ENCODE data around the gene ITGAV.

Gene ITGAV

DNA sequence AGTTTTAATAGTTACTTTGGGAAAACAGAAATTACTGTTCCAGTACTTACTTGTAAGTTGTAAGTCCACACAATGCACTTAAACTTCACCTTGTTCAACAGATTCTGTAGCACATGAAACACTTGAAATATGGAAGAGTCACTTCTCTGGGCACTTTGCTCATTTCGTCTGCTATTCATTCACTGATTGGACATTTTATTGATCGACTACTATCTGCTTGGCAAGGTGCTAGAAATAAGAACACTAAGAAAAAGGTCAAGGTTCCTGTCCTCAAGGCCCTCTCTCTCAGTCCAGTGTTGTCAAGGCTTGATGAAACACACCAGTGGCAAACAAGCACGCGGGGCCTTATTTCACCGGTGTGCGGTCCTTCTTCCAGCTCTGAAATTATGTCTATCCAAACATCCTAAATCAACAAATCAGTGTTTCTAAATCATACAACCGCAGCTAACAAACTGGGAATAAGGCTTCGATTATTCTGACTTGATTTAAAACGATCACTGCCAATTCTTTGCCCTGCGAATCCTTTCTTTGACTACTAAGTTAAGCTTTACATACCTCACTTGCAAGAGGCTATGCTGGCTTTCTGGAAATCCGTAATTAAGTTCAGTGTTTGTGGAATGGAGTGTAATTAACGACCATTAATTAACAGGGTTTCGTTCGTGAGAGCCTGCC is 780 bp upstream of the ITGAV start:
- peak overlapping the region; percentile 93 for H3K27ac ChIP-seq (ENCODE audit: extremely low read depth, low read depth, low read length)
- TF ChIP-seq, protein P1, sequence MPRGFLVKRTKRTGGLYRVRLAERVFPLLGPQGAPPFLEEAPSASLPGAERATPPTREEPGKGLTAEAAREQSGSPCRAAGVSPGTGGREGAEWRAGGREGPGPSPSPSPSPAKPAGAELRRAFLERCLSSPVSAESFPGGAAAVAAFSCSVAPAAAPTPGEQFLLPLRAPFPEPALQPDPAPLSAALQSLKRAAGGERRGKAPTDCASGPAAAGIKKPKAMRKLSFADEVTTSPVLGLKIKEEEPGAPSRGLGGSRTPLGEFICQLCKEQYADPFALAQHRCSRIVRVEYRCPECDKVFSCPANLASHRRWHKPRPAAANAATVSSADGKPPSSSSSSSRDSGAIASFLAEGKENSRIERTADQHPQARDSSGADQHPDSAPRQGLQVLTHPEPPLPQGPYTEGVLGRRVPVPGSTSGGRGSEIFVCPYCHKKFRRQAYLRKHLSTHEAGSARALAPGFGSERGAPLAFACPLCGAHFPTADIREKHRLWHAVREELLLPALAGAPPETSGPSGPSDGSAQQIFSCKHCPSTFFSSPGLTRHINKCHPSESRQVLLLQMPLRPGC (tag by site-specific recombination; IDR thresholded peaks at IDR 0.05) = no peak
- TF ChIP-seq ZSCAN23 (tag by site-specific recombination; IDR thresholded peaks at IDR 0.05) = no peak
- TF ChIP-seq, protein P2, sequence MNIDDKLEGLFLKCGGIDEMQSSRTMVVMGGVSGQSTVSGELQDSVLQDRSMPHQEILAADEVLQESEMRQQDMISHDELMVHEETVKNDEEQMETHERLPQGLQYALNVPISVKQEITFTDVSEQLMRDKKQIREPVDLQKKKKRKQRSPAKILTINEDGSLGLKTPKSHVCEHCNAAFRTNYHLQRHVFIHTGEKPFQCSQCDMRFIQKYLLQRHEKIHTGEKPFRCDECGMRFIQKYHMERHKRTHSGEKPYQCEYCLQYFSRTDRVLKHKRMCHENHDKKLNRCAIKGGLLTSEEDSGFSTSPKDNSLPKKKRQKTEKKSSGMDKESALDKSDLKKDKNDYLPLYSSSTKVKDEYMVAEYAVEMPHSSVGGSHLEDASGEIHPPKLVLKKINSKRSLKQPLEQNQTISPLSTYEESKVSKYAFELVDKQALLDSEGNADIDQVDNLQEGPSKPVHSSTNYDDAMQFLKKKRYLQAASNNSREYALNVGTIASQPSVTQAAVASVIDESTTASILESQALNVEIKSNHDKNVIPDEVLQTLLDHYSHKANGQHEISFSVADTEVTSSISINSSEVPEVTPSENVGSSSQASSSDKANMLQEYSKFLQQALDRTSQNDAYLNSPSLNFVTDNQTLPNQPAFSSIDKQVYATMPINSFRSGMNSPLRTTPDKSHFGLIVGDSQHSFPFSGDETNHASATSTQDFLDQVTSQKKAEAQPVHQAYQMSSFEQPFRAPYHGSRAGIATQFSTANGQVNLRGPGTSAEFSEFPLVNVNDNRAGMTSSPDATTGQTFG (tag by site-specific recombination; IDR thresholded peaks at IDR 0.05; ENCODE audit: borderline replicate concordance) = no peak
- TF ChIP-seq ZNF37A (tag by site-specific recombination; IDR thresholded peaks at IDR 0.05) = no peak
- no peak for TF ChIP-seq ZNF785 (tag by site-specific recombination; IDR thresholded peaks at IDR 0.05)
- TF ChIP-seq, protein P3, sequence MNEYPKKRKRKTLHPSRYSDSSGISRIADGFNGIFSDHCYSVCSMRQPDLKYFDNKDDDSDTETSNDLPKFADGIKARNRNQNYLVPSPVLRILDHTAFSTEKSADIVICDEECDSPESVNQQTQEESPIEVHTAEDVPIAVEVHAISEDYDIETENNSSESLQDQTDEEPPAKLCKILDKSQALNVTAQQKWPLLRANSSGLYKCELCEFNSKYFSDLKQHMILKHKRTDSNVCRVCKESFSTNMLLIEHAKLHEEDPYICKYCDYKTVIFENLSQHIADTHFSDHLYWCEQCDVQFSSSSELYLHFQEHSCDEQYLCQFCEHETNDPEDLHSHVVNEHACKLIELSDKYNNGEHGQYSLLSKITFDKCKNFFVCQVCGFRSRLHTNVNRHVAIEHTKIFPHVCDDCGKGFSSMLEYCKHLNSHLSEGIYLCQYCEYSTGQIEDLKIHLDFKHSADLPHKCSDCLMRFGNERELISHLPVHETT (tag by site-specific recombination; IDR thresholded peaks at IDR 0.05) = no peak
- TF ChIP-seq ZBTB17 (tag by site-specific recombination; IDR thresholded peaks at IDR 0.05) = peak; percentile 94
- no peak for TF ChIP-seq ZNF24 (tag by site-specific recombination; IDR thresholded peaks at IDR 0.05)
- TF ChIP-seq, protein P4, sequence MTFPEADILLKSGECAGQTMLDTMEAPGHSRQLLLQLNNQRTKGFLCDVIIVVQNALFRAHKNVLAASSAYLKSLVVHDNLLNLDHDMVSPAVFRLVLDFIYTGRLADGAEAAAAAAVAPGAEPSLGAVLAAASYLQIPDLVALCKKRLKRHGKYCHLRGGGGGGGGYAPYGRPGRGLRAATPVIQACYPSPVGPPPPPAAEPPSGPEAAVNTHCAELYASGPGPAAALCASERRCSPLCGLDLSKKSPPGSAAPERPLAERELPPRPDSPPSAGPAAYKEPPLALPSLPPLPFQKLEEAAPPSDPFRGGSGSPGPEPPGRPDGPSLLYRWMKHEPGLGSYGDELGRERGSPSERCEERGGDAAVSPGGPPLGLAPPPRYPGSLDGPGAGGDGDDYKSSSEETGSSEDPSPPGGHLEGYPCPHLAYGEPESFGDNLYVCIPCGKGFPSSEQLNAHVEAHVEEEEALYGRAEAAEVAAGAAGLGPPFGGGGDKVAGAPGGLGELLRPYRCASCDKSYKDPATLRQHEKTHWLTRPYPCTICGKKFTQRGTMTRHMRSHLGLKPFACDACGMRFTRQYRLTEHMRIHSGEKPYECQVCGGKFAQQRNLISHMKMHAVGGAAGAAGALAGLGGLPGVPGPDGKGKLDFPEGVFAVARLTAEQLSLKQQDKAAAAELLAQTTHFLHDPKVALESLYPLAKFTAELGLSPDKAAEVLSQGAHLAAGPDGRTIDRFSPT (tag by site-specific recombination; IDR thresholded peaks at IDR 0.05) = no peak
- ChIA-PET POLR2A (interaction anchor here (0.6 to 2.8 kb wide), 22 partner anchors 10 to 168 kb away, joined by 3 to 40 read pairs (median 6); partner anchors contain the start of gene ZC3H15), CTCF (interaction anchor here (1.0 to 1.4 kb wide), 5 partner anchors 14 to 85 kb away, joined by 3 to 4 read pairs (median 3); no protein-coding TSS in a partner anchor)
- H3K4me1 ChIP-seq (ENCODE audit: control insufficient read depth, insufficient read depth, low read length) = 0 out of 2 replicates have a peak, but pooled peaks cover 2% of the 10 kb centered on the region
- no peaks in the 10 kb centered on the region for H3K36me3 ChIP-seq (ENCODE audit: control insufficient read depth in 2 of 2, insufficient read depth in 1 of 2, low read length in 2 of 2)
- peak overlapping the region; percentile 68 for H3K4me3 ChIP-seq (ENCODE audit: low read depth, low read length)
- no peaks in the 10 kb centered on the region for H3K9me3 ChIP-seq (ENCODE audit: control insufficient read depth, insufficient read depth, low read depth, low read length)

DNA sequence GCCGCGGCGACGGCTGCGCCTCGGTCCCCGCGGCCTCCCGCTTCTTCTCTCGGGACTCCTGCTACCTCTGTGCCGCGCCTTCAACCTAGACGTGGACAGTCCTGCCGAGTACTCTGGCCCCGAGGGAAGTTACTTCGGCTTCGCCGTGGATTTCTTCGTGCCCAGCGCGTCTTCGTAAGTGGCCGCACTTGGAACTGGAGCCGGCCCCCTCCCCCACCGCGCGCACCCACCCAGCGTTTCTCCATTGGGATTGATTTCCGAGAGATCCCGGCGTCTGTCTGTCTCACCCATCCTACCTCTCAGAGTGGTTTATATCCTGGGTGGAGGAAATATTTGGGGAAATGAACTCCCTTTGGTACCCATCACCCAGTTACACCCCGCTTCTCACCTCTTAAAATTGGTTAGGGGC is 498 bp downstream of the ITGAV start:
- POLR2A ChIA-PET = interaction anchor here (0.6 to 2.8 kb wide), 20 partner anchors 9 to 108 kb away, joined by 3 to 40 read pairs (median 6); partner anchors contain the start of gene ZC3H15
- H3K4me3 ChIP-seq (ENCODE audit: low read depth, low read length) = peak overlapping the region; percentile 68
- CTCF ChIA-PET = interaction anchor here (0.6 to 1.4 kb wide), 4 partner anchors 15 to 1423 kb away, joined by 3 to 4 read pairs (median 3); no protein-coding TSS in a partner anchor
- H3K9me3 ChIP-seq (ENCODE audit: control insufficient read depth, insufficient read depth, low read depth, low read length) = no peaks in the 10 kb centered on the region
- H3K4me1 ChIP-seq (ENCODE audit: control insufficient read depth, insufficient read depth, low read length) = 0 out of 2 replicates have a peak, but pooled peaks cover 5% of the 10 kb centered on the region
- TF ChIP-seq, protein P5, sequence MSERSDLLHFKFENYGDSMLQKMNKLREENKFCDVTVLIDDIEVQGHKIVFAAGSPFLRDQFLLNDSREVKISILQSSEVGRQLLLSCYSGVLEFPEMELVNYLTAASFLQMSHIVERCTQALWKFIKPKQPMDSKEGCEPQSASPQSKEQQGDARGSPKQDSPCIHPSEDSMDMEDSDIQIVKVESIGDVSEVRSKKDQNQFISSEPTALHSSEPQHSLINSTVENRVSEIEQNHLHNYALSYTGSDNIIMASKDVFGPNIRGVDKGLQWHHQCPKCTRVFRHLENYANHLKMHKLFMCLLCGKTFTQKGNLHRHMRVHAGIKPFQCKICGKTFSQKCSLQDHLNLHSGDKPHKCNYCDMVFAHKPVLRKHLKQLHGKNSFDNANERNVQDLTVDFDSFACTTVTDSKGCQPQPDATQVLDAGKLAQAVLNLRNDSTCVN (tag by site-specific recombination; optimal IDR thresholded peaks at IDR 0.05) = peak; percentile 83
- TF ChIP-seq GLI4 (tag by site-specific recombination; IDR thresholded peaks at IDR 0.05) (no peak), ZNF341 (tag by site-specific recombination; IDR thresholded peaks at IDR 0.05; ENCODE audit: low read depth) (0 out of 2 replicates have a peak, but pooled peaks have one; percentile 61), ZNF777 (tag by site-specific recombination; IDR thresholded peaks at IDR 0.05; ENCODE audit: borderline replicate concordance) (0 out of 2 replicates have a peak, but pooled peaks have one; percentile 19), ZNF530 (tag by site-specific recombination; IDR thresholded peaks at IDR 0.05; ENCODE audit: low read depth) (no peak)
- TF ChIP-seq, protein P6, sequence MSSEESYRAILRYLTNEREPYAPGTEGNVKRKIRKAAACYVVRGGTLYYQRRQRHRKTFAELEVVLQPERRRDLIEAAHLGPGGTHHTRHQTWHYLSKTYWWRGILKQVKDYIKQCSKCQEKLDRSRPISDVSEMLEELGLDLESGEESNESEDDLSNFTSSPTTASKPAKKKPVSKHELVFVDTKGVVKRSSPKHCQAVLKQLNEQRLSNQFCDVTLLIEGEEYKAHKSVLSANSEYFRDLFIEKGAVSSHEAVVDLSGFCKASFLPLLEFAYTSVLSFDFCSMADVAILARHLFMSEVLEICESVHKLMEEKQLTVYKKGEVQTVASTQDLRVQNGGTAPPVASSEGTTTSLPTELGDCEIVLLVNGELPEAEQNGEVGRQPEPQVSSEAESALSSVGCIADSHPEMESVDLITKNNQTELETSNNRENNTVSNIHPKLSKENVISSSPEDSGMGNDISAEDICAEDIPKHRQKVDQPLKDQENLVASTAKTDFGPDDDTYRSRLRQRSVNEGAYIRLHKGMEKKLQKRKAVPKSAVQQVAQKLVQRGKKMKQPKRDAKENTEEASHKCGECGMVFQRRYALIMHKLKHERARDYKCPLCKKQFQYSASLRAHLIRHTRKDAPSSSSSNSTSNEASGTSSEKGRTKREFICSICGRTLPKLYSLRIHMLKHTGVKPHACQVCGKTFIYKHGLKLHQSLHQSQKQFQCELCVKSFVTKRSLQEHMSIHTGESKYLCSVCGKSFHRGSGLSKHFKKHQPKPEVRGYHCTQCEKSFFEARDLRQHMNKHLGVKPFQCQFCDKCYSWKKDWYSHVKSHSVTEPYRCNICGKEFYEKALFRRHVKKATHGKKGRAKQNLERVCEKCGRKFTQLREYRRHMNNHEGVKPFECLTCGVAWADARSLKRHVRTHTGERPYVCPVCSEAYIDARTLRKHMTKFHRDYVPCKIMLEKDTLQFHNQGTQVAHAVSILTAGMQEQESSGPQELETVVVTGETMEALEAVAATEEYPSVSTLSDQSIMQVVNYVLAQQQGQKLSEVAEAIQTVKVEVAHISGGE (tag by site-specific recombination; conservative IDR thresholded peaks at IDR 0.05; ENCODE audit: low read depth) = no peak
- no peaks in the 10 kb centered on the region for H3K36me3 ChIP-seq (ENCODE audit: control insufficient read depth in 2 of 2, insufficient read depth in 1 of 2, low read length in 2 of 2)
- H3K27ac ChIP-seq (ENCODE audit: extremely low read depth, low read depth, low read length) = peak overlapping the region; percentile 93

All from HEK293 (cell line).